ENCODE measurements around the gene COL24A1. TPM values are rescaled to one million over a fixed set of nuclear protein-coding genes. Genes with fewer than 3 reads are reported as not detected.

The COL24A1 gene
- 0.09 and 0.30 TPM in 2 replicates for total RNA-seq (2014; rRNA removed; shearing (Covaris generic))
- polyA plus RNA-seq (2014; cell fraction: nucleus; rRNA removed) = 0.24 and 0.26 TPM in 2 replicates

GRCh38 chr1:86156566-86157455 is at the start of gene COL24A1:
TSS of gene COL24A1 (minus strand) at chr1:86156772. CDS start at chr1:86156396, 376 bp downstream.
- DNase-seq (ENCODE audit: extremely low read depth, low read depth) = no peak

DNA sequence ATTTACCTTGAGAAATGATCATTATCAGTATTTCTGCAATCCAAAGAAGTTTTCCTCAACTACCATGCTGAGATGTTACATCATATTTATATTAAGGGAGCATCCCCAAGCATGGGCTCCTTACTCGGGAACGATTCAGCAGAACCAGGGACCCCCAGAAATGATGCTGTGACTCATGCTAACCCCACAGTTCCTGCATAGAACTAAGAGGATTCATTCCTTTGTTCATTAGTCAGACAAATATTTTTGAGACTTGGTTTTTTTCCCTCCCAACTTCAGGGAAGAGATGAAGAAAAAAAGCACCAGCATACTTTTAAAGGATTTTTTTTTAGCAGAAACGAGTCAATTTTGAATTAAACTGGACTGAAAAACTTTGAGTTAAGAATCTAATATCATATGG is 49.2 kb upstream of the COL24A1 start:
- no peak for DNase-seq (ENCODE audit: extremely low read depth, low read depth)

GRCh38 chr1:86202552-86203340 is 46.2 kb upstream of the COL24A1 start:
- DNase-seq (ENCODE audit: extremely low read depth, low read depth) = no peak

GRCh38 chr1:86201311-86201710 is 44.7 kb upstream of the COL24A1 start:
- no peak for DNase-seq (ENCODE audit: extremely low read depth, low read depth)

DNA sequence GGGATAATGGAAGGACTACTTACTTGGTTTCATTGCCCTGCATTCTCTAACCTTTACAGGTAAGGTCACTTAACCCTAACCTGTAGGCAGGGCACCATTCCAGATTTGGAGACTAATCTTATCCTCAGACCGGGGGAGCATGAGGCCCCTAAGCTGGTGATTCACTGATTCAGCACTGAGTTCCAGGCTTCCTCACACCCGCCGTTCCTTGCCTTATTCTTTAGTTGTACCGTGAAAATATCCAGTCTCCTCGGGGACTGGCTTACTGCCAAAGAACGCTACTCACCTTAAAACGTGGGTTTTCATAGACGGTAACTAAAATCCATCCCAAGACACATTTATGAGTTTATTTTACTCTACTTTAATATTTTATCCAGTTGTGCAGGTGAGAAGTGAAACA is 44.3 kb upstream of the COL24A1 start:
- no peak for DNase-seq (ENCODE audit: extremely low read depth, low read depth)

DNA sequence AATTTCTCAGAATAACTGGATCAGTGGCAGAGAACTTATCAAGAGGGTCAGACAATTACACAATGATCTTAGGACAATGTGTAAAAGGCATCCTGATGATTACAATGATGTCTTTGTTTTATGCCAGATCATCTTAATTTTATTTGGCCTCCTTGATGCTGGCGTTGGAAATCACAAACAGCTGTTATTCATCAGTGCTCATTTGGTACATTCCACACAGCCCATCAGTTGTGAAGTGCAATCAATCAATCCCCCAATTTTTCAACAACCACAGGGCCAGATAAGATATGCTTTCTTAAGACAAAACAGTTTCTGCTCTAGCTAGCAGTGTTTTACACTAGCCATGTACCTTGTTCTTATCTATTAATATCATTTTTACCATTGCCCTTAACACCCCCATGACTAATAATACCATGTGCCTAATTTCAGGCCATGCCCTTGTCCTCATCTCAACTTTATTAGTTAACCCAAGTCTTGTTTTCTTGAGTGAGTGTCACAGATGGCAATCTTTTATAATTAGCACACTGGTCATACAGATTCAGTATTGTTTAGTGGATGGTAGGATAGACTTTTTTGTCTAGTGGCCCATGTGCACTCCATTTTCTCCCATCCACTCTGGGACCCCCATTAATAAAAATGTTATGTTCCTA is 40.8 kb upstream of the COL24A1 start:
- DNase-seq (ENCODE audit: extremely low read depth, low read depth) = no peak

DNA sequence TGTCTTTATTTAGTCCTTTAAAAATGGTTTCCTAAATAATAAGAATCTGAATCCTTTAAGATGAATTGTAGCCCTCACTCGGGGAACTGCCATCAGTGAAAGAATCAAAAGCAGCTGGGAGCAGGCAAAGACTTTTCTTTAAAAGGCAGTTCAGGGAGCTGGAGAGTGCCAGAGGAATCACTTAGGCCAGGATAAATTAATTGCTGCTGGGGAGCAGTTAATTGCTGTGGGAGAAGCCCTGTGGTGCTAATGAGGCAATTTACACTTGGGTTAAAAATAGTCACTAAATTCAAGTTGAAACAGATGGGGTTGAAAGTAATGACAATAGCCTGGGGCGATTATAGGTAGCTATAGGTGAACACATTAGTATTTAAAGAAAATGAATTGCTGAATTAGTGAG is 38.7 kb upstream of the COL24A1 start:
- DNase-seq (ENCODE audit: extremely low read depth, low read depth) = no peak

DNA sequence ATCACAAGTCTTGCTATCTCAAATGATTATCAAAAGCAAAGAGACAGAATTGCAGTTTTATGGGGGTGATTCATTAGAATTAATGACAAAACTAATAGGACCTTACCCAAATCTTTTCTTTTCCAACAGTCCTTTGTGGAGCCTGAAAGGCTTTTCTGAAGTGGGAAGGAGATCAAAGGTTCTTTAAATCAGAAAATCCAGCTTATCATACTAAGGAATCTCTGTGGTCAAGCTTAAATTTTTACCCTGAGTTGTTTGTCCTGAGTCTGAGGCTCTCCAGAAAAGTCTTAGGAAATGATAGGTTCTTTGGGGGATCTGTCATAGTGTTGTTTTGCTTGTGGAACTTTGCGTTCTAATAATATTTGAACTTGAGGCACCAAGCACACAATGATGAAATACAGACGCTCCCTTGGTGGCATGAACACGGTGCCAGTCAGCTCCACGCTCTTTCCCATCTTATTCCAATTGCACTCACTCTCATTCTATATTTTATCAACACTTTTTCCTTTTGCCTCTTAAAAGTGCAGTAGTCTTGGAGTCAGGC is 38.0 kb upstream of the COL24A1 start:
- no peak for DNase-seq (ENCODE audit: extremely low read depth, low read depth)

- DNase-seq (ENCODE audit: extremely low read depth, low read depth) = no peak
These were observed 35.8 kb upstream of the COL24A1 start for GRCh38 chr1:86192417-86192816.

DNA sequence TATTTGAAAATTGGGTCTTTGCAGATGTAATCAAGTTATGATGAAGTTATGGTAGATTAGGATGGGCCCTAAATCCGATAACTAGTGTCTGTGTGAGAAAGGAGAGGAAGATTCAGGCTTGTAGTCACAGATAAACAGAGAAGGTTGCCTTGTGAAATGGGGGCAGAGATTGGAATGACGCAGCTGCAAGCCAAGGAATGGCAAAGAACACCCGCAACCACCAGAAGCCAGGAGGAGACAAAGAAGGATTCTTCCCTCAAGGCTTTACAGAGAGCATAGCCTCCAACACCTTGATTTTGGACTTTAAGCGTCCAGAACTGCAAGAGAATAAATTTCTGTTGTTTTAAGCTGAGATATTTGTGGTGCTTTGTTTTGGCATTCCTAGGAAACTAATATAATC is 35.4 kb upstream of the COL24A1 start:
- DNase-seq (ENCODE audit: extremely low read depth, low read depth) = no peak

DNA sequence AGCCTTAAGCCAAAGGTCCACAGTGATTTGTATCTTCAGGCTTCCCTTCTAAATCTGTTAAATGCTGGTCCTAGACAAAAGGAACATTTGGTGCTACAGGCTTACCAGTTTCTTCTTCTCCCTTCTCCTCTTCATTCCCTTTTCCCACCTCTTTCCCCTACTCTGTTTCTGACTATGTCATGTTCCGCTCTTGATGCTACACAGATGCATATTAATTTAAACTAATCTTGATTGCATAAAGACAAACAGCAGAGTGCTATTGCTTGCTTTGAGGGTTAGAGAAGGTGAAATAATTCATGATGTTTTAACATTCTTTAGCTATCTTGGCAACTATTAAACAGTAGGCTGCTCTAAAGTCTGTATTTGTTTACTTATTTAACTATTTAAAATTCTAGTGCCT is 34.3 kb upstream of the COL24A1 start:
- no peak for DNase-seq (ENCODE audit: extremely low read depth, low read depth)

DNA sequence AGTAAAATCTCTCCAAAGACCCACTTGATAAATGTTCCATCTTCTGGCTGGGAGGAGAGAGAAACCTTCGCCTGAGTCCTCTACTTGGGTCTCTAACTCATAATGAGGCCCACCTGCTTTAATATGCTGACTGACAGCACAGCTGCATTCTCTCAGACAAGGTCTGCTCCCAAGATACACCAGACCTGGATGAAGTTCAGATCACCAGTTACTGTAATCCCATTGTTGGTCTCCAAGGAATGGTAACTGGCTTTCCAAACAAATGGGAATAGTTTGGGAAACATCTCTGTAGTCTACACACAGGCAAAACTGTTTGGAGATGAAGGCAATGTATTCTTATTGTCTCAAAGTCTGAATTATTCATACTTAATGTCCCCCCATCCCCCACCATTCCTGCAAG is 27.9 kb upstream of the COL24A1 start:
- DNase-seq (ENCODE audit: extremely low read depth, low read depth) = no peak

GRCh38 chr1:86183810-86184209 is 27.2 kb upstream of the COL24A1 start:
- no peak for DNase-seq (ENCODE audit: extremely low read depth, low read depth)

DNA sequence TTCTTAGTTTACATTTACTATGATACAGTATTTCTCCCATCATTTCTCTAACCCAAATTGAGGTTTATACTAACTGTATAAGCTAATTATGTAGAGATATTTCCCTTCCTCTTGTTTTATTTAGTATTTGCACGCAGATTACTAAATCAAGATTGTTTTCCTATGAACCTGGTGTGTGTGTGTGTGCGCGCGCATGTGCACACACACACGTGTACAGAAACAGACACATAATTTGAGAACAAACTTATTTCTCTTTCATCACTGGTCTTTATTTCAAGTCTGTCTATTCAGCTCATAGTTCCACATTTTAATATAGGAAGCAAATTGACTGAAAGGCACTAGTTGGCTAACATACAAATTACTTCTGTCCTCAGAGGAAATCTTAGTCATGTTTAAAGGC is 19.7 kb upstream of the COL24A1 start:
- DNase-seq (ENCODE audit: extremely low read depth, low read depth) = no peak

DNA sequence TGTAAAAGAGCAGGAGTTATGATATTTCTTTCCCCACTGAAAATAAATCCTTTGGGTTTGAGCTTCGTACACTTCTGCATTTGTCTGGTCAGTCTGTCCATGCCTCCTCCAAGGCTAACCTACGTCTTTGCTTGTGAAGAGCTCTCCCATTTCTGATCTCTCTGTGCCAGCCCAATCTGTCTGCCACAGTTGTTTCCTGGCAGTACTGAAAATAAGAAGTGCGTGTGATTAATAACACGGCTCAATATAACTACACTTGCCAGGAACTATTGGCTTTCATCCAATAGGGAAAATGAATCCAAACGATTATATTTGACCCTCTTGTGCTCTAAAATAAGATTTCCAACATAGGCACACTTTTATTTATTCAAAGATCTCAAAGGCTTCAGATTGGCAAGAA is 19.2 kb upstream of the COL24A1 start:
- DNase-seq (ENCODE audit: extremely low read depth, low read depth) = no peak

DNA sequence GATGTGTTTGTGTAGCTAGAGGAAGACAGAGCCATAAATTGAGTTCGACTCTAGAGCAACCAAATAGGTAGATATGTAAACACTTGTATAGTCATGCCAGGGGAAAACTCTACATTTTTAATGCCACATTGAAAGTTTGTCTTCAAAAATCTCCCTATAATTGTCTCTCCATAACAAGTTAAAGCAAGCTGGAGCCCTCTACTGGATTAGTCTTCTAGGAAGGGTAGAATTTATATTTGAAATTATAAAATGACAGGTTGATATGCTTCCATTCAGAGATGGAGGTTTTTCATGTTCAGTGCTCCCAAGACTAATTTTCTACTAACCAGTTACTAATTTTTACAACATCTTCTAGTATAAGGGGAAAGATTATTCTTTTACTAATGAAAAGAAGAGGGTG is 13.1 kb upstream of the COL24A1 start:
- DNase-seq (ENCODE audit: extremely low read depth, low read depth) = no peak

DNA sequence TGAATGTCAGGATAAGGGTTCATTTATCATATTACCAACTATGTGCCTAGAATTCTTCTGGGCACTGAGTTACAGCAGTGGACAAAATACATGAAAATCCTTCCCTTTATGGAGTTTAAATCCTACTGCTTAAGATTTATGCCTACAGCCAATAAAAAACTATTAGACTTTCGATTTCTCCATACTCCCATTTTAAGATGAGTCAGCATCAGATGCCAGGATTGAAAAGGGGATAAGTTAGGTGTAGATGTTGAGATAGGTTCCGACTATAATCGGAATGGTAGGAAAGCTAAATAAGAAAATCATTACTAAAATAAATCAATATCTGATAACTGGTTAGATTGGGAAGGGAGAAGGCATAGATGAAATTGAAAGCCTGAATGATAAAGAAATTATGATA is 3.2 kb upstream of the COL24A1 start:
- no peak for DNase-seq (ENCODE audit: extremely low read depth, low read depth)

GRCh38 chr1:86155807-86156565 is 586 bp downstream of the COL24A1 start:
- no peak for DNase-seq (ENCODE audit: extremely low read depth, low read depth)

DNA sequence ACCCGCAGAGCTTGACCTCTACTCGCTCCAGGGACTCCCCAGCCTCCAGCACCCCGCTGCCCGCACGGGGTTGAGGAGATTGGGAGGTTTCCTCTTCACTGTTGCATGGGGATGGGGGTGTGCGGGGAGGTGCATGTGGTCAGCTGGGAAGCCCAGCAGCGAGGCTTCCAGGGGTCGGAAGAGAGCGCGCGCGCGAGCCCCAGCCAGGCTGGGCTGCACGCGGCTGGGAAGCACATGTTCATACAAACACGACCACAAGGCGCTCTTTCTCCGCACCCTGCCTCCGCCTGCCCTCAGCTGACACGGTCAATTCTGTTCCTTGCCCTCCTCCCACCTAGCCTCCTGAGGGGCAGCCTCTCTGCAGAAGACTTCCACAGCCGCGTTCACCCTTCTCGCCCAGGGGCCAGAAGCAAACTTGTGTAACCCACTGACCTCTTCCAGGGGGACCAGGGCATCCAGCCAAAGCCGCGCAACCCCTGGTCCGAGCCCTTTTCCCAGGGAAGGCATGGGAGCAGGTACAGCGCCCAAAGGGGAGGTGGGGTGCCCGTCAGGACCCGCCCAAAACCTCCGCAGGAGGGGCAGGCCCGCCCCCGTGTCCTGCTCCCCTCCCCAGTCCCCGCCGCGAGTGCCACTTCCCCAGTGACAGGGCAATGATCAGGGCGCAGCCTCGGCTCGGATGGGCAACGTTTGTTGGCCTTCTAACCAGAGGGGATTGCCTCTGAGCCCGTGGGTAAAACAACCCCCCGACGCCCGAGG is 1.3 kb downstream of the COL24A1 start:
- no peak for DNase-seq (ENCODE audit: extremely low read depth, low read depth)

Measured in NCI-H460 (cell line).